PC-3 (cell line): Measurements from ENCODE around the gene CHD5. TPM values are rescaled to one million over a fixed set of nuclear protein-coding genes. Genes with fewer than 3 reads are reported as not detected.

Experiments
- ATAC-seq: fragments of 200-7000 bp; cut with Tn5 transposase; 2 replicates; pipeline ENCODE4 v1.9.1; 2020; ENCODE audit warnings: mild to moderate bottlenecking, moderate library complexity
- BruUV-seq: library from RNA; stranded (reverse); fragments of 400-500 nt; replicated peaks from 2 replicates; lab custom pipeline; 2021; lab: Mats Ljungman, UMichigan
- CTCF ChIA-PET: fragments of 300-600 bp; sonication (Branson Sonifier 250); formaldehyde crosslinking; loops from one replicate; lab custom pipeline; 2022; ENCODE audit warnings: antibody characterized with exemption; lab: Charles Lee
- POLR2A ChIA-PET: fragments of 300-600 bp; sonication (Branson Sonifier 250); formaldehyde crosslinking; loops from one replicate; lab custom pipeline; 2022; ENCODE audit warnings: antibody characterized with exemption; ENCODE audit not compliant: unreplicated experiment; lab: Charles Lee
- DNase-seq: peaks from one replicate; pipeline ENCODE4 v3.0.0-alpha.2; 2015
- H2AFZ ChIP-seq: fragments of 300-600 bp; sonication (generic); 2 replicates; pipeline ENCODE4 v1.6.0; 2016; ENCODE audit warnings: antibody characterized with exemption, low read length
- H3F3A ChIP-seq: fragments of 300-600 bp; sonication (generic); one replicate; pipeline ENCODE4 v1.6.0; 2017; ENCODE audit warnings: antibody characterized with exemption, low read length, control low read depth, mild to moderate bottlenecking; ENCODE audit not compliant: unreplicated experiment
- H3K27ac ChIP-seq: fragments of 300-600 bp; sonication (generic); 2 replicates; pipeline ENCODE4 v1.5.1; 2016; ENCODE audit warnings: mild to moderate bottlenecking, low read length
- H3K27me3 ChIP-seq: fragments of 300-600 bp; sonication (generic); 2 replicates; pipeline ENCODE4 v1.6.1; 2016; ENCODE audit warnings: low read length, mixed read lengths
- H3K36me3 ChIP-seq: fragments of 300-600 bp; sonication (generic); 2 replicates; pipeline ENCODE4 v1.6.1; 2016; ENCODE audit warnings: low read depth, mixed run types, low read length, mixed read lengths
- H3K4me1 ChIP-seq: fragments of 300-600 bp; sonication (generic); 2 replicates; pipeline ENCODE4 v1.5.1; 2016; ENCODE audit warnings: low read length; ENCODE audit not compliant: insufficient read depth
- H3K4me2 ChIP-seq: fragments of 300-600 bp; sonication (generic); 2 replicates; pipeline ENCODE4 v1.6.0; 2016; ENCODE audit warnings: low read length
- H3K4me3 ChIP-seq: fragments of 300-600 bp; sonication (generic); 2 replicates; pipeline ENCODE4 v1.5.1; 2016; ENCODE audit warnings: mild to moderate bottlenecking, low read length, mixed read lengths
- H3K79me2 ChIP-seq: fragments of 300-600 bp; sonication (generic); 2 replicates; pipeline ENCODE4 v1.6.1; 2017; ENCODE audit warnings: low read length, mixed read lengths
- H3K9ac ChIP-seq: fragments of 300-600 bp; sonication (generic); 2 replicates; pipeline ENCODE4 v1.6.0; 2016; ENCODE audit warnings: mild to moderate bottlenecking, low read length
- H3K9me2 ChIP-seq: fragments of 300-600 bp; sonication (generic); replicated peaks from 2 replicates; pipeline ENCODE4 v1.6.1; 2016; ENCODE audit warnings: mixed run types, low read length, mixed read lengths
- H3K9me3 ChIP-seq: fragments of 300-600 bp; sonication (generic); 2 replicates; pipeline ENCODE4 v1.6.1; 2016; ENCODE audit warnings: low read length, mixed read lengths
- H4K20me1 ChIP-seq: fragments of 300-600 bp; sonication (generic); 2 replicates; pipeline ENCODE4 v1.6.1; 2016; ENCODE audit warnings: low read length, mixed read lengths
- CTCF ChIP-seq: fragments of 300-600 bp; sonication (generic); conservative IDR thresholded peaks from 2 replicates; pipeline ENCODE4 v1.5.1; 2017; ENCODE audit warnings: antibody characterized with exemption, low read depth, mild to moderate bottlenecking, low read length
- EZH2 ChIP-seq: fragments of 300-600 bp; sonication (generic); IDR thresholded peaks from one replicate; pipeline ENCODE4 v1.6.1; 2017; ENCODE audit warnings: antibody characterized with exemption, mild to moderate bottlenecking, low read length; ENCODE audit not compliant: unreplicated experiment
- EZH2phosphoT487 ChIP-seq: fragments of 300-600 bp; sonication (generic); IDR thresholded peaks from 2 replicates; pipeline ENCODE4 v1.6.1; 2018; ENCODE audit warnings: mild to moderate bottlenecking, antibody characterized with exemption, low read length, borderline replicate concordance
- intact Hi-C: fragments of 100-400 bp; cut with micrococcal nuclease; formaldehyde crosslinking; loops from 2 replicates; pipeline ENCODE4 v1.9.0; 2023
- total RNA-seq: library from RNA; depleted of rRNA; stranded (reverse); fragments of >200 nt; gene quantifications from 2 replicates; pipeline ENCODE4 v1.2.3, GENCODE V29; 2014

The CHD5 gene
- total RNA-seq, 1 experiment from 2014 or later = 0.55 TPM

- H3K79me2 ChIP-seq = no peaks in the 10 kb centered on the region
- intact Hi-C loops = no loop called here
- no peak overlapping the region for H2AFZ ChIP-seq
- no peaks in the 10 kb centered on the region for H4K20me1 ChIP-seq
- no peak for ATAC-seq
- ChIA-PET CTCF (no interaction called here), POLR2A (no interaction called here)
- H3K27ac ChIP-seq = no peak overlapping the region
- BruUV-seq = no TSS peak
- H3K9ac ChIP-seq = no peak overlapping the region
- H3F3A ChIP-seq = no peaks in the 10 kb centered on the region
- no peak overlapping the region for H3K4me3 ChIP-seq
- H3K4me2 ChIP-seq = no peak overlapping the region
- no peaks in the 10 kb centered on the region for H3K9me3 ChIP-seq
- no peaks in the 10 kb centered on the region for H3K36me3 ChIP-seq
- no peaks in the 10 kb centered on the region for H3K27me3 ChIP-seq
- H3K4me1 ChIP-seq = no peaks in the 10 kb centered on the region
- DNase-seq = no peak
- TF ChIP-seq EZH2phosphoT487 (no peak), EZH2 (no peak), CTCF (no peak)
- no peaks in the 10 kb centered on the region for H3K9me2 ChIP-seq
These were observed 83.0 kb downstream of the CHD5 start for GRCh38 chr1:6097117-6097595.

- no peak for ATAC-seq
- H3F3A ChIP-seq = no peaks in the 10 kb centered on the region
- no peaks in the 10 kb centered on the region for H3K9me3 ChIP-seq
- no peaks in the 10 kb centered on the region for H3K36me3 ChIP-seq
- BruUV-seq = no TSS peak
- H3K79me2 ChIP-seq = no peaks in the 10 kb centered on the region
- no peak overlapping the region for H2AFZ ChIP-seq
- intact Hi-C loops = no loop called here
- no peak for TF ChIP-seq EZH2phosphoT487
- H3K27me3 ChIP-seq = no peaks in the 10 kb centered on the region
- no peaks in the 10 kb centered on the region for H4K20me1 ChIP-seq
- no peak overlapping the region for H3K9ac ChIP-seq
- ChIA-PET POLR2A (no interaction called here), CTCF (no interaction called here)
- H3K4me3 ChIP-seq = no peak overlapping the region
- no peaks in the 10 kb centered on the region for H3K4me1 ChIP-seq
- H3K27ac ChIP-seq = no peak overlapping the region
- no peak overlapping the region for H3K4me2 ChIP-seq
- no peak for DNase-seq
- H3K9me2 ChIP-seq = no peaks in the 10 kb centered on the region
These were observed 83.6 kb downstream of the CHD5 start for GRCh38 chr1:6096243-6097116.

- Histone ChIP-seq H3F3A (no peaks in the 10 kb centered on the region), H4K20me1 (no peaks in the 10 kb centered on the region), H3K9me2 (no peaks in the 10 kb centered on the region), H3K9ac (no peak overlapping the region), H3K4me2 (no peak overlapping the region), H2AFZ (no peak overlapping the region), H3K27me3 (no peaks in the 10 kb centered on the region), H3K4me3 (no peak overlapping the region), H3K27ac (no peak overlapping the region), H3K9me3 (no peaks in the 10 kb centered on the region), H3K79me2 (no peaks in the 10 kb centered on the region), H3K4me1 (no peaks in the 10 kb centered on the region), H3K36me3 (no peaks in the 10 kb centered on the region)
- CTCF ChIA-PET = interaction anchor here (1.1 kb wide), 1 partner anchor 13 kb away, joined by 3 read pairs; no protein-coding TSS in a partner anchor
- TF ChIP-seq EZH2phosphoT487 = no peak
- TF ChIP-seq CTCF = no peak
- no peak for TF ChIP-seq EZH2
- intact Hi-C loops = no loop called here
- POLR2A ChIA-PET = no interaction called here
- ATAC-seq (no peak), DNase-seq (no peak)
- no TSS peak for BruUV-seq
These were observed 84.4 kb downstream of the CHD5 start for GRCh38 chr1:6095511-6096242.
